Uterus (tissue), 4 donors: ENCODE results near the gene PSTPIP1. TPM values are rescaled to one million over a fixed set of nuclear protein-coding genes. Genes with fewer than 3 reads are reported as not detected.

ENCODE experiments used
- DNase-seq, 2 donors: peaks; one replicate each; pipeline ENCODE4 v3.0.0-alpha.2; 2019 to 2020
- H3K27ac ChIP-seq, 2 donors: fragments of 200-600 bp; sonication (generic); 1 replicate in 1 of 2; 2 replicates in 1 of 2; pipeline ENCODE4 v1.5.1; 2016 to 2018
- H3K27me3 ChIP-seq, 2 donors: fragments of 200-600 bp; sonication (generic); one replicate each; pipeline ENCODE4 v1.5.1; 2018 to 2019; ENCODE audit warnings: control low read depth in 1 of 2
- H3K36me3 ChIP-seq, 2 donors: fragments of 200-600 bp; sonication (generic); one replicate each; pipeline ENCODE4 v1.5.1; 2019; ENCODE audit warnings: control low read depth in 1 of 2
- H3K4me1 ChIP-seq, 2 donors: fragments of 200-600 bp; sonication (generic); one replicate each; pipeline ENCODE4 v1.5.1; 2018 to 2019; ENCODE audit warnings: control low read depth in 1 of 2
- H3K4me3 ChIP-seq, 2 donors: fragments of 200-600 bp; sonication (generic); 1 replicate in 1 of 2; 2 replicates in 1 of 2; pipeline ENCODE4 v1.5.1; 2018 to 2019; ENCODE audit warnings: mild to moderate bottlenecking in 1 of 2
- H3K9me3 ChIP-seq, 2 donors: fragments of 200-600 bp; sonication (generic); one replicate each; pipeline ENCODE4 v1.5.1; 2019; ENCODE audit warnings: control low read depth in 1 of 2
- POLR2A ChIP-seq, 2 donors: fragments of 450-650 bp; IDR thresholded peaks; one replicate each; pipeline ENCODE4 v1.6.1; 2016; ENCODE audit warnings: antibody characterized with exemption in 2 of 2, mild to moderate bottlenecking in 1 of 2, moderate library complexity in 1 of 2
- intact Hi-C: fragments of 100-400 bp; cut with DNase I; formaldehyde crosslinking; loops from one replicate; pipeline ENCODE4 v1.15.1; 2023; ENCODE audit warnings: low total_unique reads
- total RNA-seq, 4 donors: library from RNA; depleted of rRNA in 3 of 4; stranded (reverse); fragments of >200 nt in 3 of 4; gene quantifications; one replicate each; pipeline versions ENCODE4 v1.1.0 to v1.2.4, GENCODE V29; 2014 to 2023
- TF ChIP-seq, protein P1 (sequence below), 4 experiments: fragments of 200-600 bp in 2 of 4; fragments of 450-650 bp in 2 of 4; sonication (generic) in 2 of 4; IDR thresholded peaks; one replicate each; pipeline ENCODE4 v1.5.1; 2016 to 2019; ENCODE audit warnings: antibody characterized with exemption in 4 of 4, mild to moderate bottlenecking in 2 of 4, moderate library complexity in 1 of 4
- donor health status: DM: yes; HTN: yes; CAD: no.

PSTPIP1 gene
- 1 to 10 TPM in 3 of 4 donors, not detected in 1; 1.3 to 10.0 (median 4.7) TPM for total RNA-seq

DNA sequence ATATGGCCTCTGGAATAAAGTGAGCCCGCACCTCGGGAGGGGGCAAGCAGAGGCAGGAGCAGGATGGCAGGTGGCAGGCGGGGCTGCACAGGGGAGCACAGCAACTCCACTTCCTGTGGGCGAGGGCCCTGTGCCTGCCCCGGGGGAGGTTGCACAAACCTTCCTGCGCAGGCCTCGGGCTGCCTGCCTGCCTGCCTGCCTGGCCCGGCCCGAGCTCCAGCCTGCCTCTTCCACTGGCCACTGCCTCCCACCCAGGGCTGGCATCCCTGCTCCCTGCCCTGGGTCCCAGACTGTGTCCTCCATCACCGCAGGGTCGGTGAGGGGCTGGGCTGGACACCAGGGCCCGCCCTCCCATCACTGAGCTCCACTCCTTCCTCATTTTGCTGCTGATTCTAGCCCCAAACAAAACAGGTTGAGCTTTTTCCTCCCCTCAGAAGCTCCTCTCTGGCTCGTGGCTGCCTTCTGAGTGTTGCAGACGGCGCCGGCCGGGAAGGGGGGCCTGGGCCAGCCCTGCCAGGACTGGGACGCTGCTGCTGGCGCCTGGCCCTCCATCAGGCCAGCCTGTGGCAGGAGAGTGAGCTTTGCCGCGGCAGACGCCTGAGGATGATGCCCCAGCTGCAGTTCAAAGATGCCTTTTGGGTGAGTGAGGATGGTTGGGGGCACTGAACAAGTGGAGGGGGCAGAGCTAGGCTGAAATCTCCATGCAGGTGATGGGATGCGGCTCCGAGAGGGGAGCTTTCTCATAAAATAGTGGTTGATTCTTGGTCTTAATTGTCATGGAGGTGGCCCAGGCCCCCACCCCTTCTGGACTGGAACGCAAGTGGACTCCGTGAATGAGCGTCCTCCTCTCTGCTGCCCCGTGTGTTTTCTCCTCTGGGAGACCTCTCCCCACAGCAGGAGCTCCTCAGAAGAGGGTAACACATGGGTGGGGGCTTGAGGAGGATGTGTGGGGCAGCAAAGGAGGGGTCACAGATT is at the start of gene PSTPIP1:
PSTPIP1 (plus strand) TSS at position 156 of the 975 bp plus-strand sequence; CDS start at position 604, 448 bp downstream.
- no peak within 1 kb of the TSS for H3K4me3 ChIP-seq
- no peaks in the 10 kb centered on the region for H3K4me1 ChIP-seq
- intact Hi-C loops, result no loop called here
- DNase-seq, result peak in 1 of 2 donors; percentile 28
- peak within 1 kb of the TSS in 1 of 2 donors; percentile 17 for H3K27ac ChIP-seq
- H3K27me3 ChIP-seq, result no peaks in the 10 kb centered on the region
- H3K9me3 ChIP-seq, result no peaks in the 10 kb centered on the region
- no peak for TF ChIP-seq POLR2A (IDR thresholded peaks at IDR 0.05)
- TF ChIP-seq, protein P1, sequence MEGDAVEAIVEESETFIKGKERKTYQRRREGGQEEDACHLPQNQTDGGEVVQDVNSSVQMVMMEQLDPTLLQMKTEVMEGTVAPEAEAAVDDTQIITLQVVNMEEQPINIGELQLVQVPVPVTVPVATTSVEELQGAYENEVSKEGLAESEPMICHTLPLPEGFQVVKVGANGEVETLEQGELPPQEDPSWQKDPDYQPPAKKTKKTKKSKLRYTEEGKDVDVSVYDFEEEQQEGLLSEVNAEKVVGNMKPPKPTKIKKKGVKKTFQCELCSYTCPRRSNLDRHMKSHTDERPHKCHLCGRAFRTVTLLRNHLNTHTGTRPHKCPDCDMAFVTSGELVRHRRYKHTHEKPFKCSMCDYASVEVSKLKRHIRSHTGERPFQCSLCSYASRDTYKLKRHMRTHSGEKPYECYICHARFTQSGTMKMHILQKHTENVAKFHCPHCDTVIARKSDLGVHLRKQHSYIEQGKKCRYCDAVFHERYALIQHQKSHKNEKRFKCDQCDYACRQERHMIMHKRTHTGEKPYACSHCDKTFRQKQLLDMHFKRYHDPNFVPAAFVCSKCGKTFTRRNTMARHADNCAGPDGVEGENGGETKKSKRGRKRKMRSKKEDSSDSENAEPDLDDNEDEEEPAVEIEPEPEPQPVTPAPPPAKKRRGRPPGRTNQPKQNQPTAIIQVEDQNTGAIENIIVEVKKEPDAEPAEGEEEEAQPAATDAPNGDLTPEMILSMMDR (IDR thresholded peaks at IDR 0.05), result no peak
- no peaks in the 10 kb centered on the region for H3K36me3 ChIP-seq

DNA sequence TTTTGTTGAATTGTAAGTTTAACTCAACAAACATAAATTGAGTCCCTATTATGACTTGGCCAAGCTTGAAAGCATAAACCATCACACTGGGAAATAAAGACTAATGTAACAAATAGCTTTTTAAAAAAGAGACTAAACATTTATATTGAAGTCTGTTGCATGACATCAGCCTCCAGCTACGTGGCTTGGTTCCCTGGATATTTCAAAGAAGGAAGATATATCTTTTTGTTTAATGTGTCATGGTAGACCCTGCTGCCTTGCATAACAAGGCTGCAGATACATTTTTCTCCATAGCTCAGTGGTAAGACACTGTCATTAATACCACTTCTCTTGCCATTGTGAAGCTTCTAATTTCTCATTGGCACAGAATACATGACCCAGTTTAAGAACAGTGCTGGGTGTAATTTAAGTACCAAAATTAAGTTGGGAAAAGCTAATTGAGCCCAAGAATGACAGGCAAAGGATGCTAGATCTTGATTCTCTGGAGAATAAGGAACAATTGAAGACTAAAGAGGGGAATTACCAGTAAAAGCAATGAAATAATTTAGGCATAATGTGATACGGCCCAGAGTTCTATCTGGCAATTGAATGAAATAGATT is 49.3 kb upstream of the PSTPIP1 start:
- Histone ChIP-seq H3K4me1 (no peaks in the 10 kb centered on the region), H3K9me3 (no peaks in the 10 kb centered on the region), H3K4me3 (no peak overlapping the region), H3K27me3 (no peaks in the 10 kb centered on the region), H3K27ac (no peak overlapping the region), H3K36me3 (no peaks in the 10 kb centered on the region)
- TF ChIP-seq POLR2A (IDR thresholded peaks at IDR 0.05), result no peak
- TF ChIP-seq, protein P1 (IDR thresholded peaks at IDR 0.05), result no peak
- DNase-seq, result no peak
- intact Hi-C loops, result no loop called here

DNA sequence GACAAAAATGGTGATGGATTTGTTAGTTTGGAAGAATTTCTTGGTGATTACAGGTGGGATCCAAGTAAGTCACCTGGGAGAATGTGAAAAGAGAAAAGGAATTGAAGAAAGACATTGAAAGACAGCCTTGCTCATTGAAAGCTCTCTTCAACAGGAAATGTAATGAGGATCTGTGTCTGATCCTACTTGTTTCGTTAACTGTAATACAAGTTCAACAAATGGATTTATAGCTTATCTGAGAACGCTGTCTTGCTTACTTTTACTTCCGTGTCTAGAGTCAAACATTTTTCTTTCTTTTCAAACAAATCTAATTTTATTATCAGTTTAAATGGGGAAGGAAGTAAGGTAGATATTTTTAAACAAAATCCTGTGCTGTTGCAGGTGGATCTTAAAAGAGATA is 47.5 kb upstream of the PSTPIP1 start:
- Histone ChIP-seq H3K27ac (no peak overlapping the region), H3K36me3 (no peaks in the 10 kb centered on the region), H3K9me3 (no peaks in the 10 kb centered on the region), H3K27me3 (no peaks in the 10 kb centered on the region), H3K4me3 (no peak overlapping the region), H3K4me1 (no peaks in the 10 kb centered on the region)
- no peak for TF ChIP-seq POLR2A (IDR thresholded peaks at IDR 0.05)
- TF ChIP-seq, protein P1 (IDR thresholded peaks at IDR 0.05), result no peak
- intact Hi-C loops, result no loop called here
- no peak for DNase-seq

DNA sequence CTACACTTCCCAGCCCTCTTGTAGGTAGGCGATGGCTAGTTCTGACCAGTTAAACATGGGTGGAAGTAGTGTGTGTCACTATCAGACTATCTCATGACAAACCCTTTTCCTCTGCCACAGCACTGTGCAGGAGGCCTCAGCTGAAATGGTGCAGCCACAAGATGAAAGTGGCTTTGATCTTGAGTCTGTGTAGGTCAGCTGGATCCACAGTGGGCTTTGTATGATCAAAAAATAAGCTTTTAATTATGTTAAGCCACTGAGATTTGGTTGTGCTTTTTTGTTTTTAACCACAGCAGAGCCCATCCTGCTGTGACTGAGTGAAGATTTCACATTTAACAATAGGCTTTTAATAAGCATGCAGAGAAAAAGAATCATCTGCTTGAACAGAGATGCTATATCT is 43.7 kb upstream of the PSTPIP1 start:
- no peaks in the 10 kb centered on the region for H3K9me3 ChIP-seq
- no peaks in the 10 kb centered on the region for H3K27me3 ChIP-seq
- no peak for DNase-seq
- H3K4me1 ChIP-seq, result no peaks in the 10 kb centered on the region
- no peak for TF ChIP-seq POLR2A (IDR thresholded peaks at IDR 0.05)
- TF ChIP-seq, protein P1 (IDR thresholded peaks at IDR 0.05), result no peak
- no peaks in the 10 kb centered on the region for H3K36me3 ChIP-seq
- H3K4me3 ChIP-seq, result no peak overlapping the region
- no peak overlapping the region for H3K27ac ChIP-seq
- intact Hi-C loops, result no loop called here

DNA sequence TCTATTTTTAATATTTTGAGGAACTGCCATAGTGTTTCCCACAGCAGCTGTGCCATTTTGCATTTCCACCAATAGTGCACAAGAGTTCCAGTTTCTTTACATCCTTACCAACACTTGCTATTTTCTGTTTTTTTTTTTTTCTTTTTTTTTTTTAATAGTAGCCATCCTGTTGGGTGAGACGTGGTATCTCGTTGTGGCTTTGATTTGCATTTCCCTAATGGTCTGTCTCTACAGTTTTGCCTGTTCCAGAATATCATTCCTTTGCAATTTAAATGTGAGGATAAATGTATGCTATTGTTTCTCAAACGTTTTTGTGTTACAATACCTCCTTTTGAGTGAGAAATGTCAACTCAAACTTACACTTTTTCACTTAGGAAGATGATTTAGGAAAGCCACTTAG is 41.0 kb upstream of the PSTPIP1 start:
- no peak for DNase-seq
- H3K36me3 ChIP-seq, result no peaks in the 10 kb centered on the region
- intact Hi-C loops, result no loop called here
- H3K9me3 ChIP-seq, result no peaks in the 10 kb centered on the region
- no peaks in the 10 kb centered on the region for H3K27me3 ChIP-seq
- no peak overlapping the region for H3K27ac ChIP-seq
- TF ChIP-seq, protein P1 (IDR thresholded peaks at IDR 0.05), result no peak
- TF ChIP-seq POLR2A (IDR thresholded peaks at IDR 0.05), result no peak
- no peak overlapping the region for H3K4me3 ChIP-seq
- H3K4me1 ChIP-seq, result no peaks in the 10 kb centered on the region
